H9 (cell line): ENCODE data around the gene LAMC1. TPM values are rescaled to one million over a fixed set of nuclear protein-coding genes. Genes with fewer than 3 reads are reported as not detected.

ENCODE experiments used
- DNase-seq: peaks from one replicate; pipeline ENCODE4 v3.0.0-alpha.2; 2017
- H2AFZ ChIP-seq: one replicate; pipeline ENCODE4 v1.6.1; 2013; ENCODE audit warnings: mild to moderate bottlenecking, low read length, control low read depth, moderate library complexity
- H2AK5ac ChIP-seq: 2 replicates; pipeline ENCODE4 v1.6.1; 2013; ENCODE audit warnings: low read length, control low read depth, mixed read lengths; ENCODE audit not compliant: insufficient read length
- H2BK120ac ChIP-seq: one replicate; pipeline ENCODE4 v1.6.1; 2013; ENCODE audit warnings: low read depth, mild to moderate bottlenecking, low read length, control low read depth, inconsistent platforms; ENCODE audit not compliant: poor library complexity, severe bottlenecking
- H2BK12ac ChIP-seq: 2 replicates; pipeline ENCODE4 v1.6.1; 2013; ENCODE audit warnings: low read length, control low read depth, mixed read lengths, low read depth; ENCODE audit not compliant: insufficient read length
- H2BK15ac ChIP-seq: 2 replicates; pipeline ENCODE4 v1.6.1; 2013; ENCODE audit warnings: low read depth, low read length, control low read depth
- H2BK20ac ChIP-seq: one replicate; pipeline ENCODE4 v1.6.1; 2013; ENCODE audit warnings: low read depth, mild to moderate bottlenecking, low read length, control low read depth, inconsistent platforms; ENCODE audit not compliant: poor library complexity, severe bottlenecking
- H2BK5ac ChIP-seq: 2 replicates; pipeline ENCODE4 v1.6.1; 2013; ENCODE audit warnings: low read length, control low read depth, mixed read lengths; ENCODE audit not compliant: insufficient read length
- H3K14ac ChIP-seq: 2 replicates; pipeline ENCODE4 v1.6.1; 2013; ENCODE audit warnings: low read length, control low read depth; ENCODE audit not compliant: insufficient read depth
- H3K18ac ChIP-seq: 2 replicates; pipeline ENCODE4 v1.6.1; 2013; ENCODE audit warnings: low read depth, mild to moderate bottlenecking, mixed read lengths, low read length, control low read depth; ENCODE audit not compliant: insufficient read length
- H3K23ac ChIP-seq: 2 replicates; pipeline ENCODE4 v1.6.1; 2013; ENCODE audit warnings: low read length, control low read depth, mixed read lengths, low read depth; ENCODE audit not compliant: insufficient read length
- H3K23me2 ChIP-seq: 2 replicates; pipeline ENCODE4 v1.6.1; 2013; ENCODE audit warnings: low read depth, mild to moderate bottlenecking, mixed read lengths, low read length, control low read depth; ENCODE audit not compliant: insufficient read length, poor library complexity, severe bottlenecking
- H3K27ac ChIP-seq: 2 replicates; pipeline ENCODE4 v1.5.1; 2013; ENCODE audit warnings: low read length, control low read depth, mixed read lengths, low read depth; ENCODE audit not compliant: insufficient read length
- H3K27me3 ChIP-seq: 2 replicates; pipeline ENCODE4 v1.6.1; 2013; ENCODE audit warnings: low read length, control low read depth, inconsistent platforms; ENCODE audit not compliant: insufficient read depth
- H3K4ac ChIP-seq: 2 replicates; pipeline ENCODE4 v1.6.1; 2013; ENCODE audit warnings: low read depth, mild to moderate bottlenecking, control low read depth, inconsistent platforms, low read length, moderate library complexity
- H3K4me1 ChIP-seq: 2 replicates; pipeline ENCODE4 v1.6.1; 2013; ENCODE audit warnings: low read length, control low read depth, inconsistent platforms; ENCODE audit not compliant: insufficient read depth
- H3K4me2 ChIP-seq: 2 replicates; pipeline ENCODE4 v1.6.1; 2013; ENCODE audit warnings: low read length, control low read depth, mixed read lengths; ENCODE audit not compliant: insufficient read length, insufficient read depth
- H3K56ac ChIP-seq: 2 replicates; pipeline ENCODE4 v1.6.1; 2013; ENCODE audit warnings: low read depth, mild to moderate bottlenecking, mixed read lengths, low read length, control low read depth; ENCODE audit not compliant: insufficient read length
- H3K79me1 ChIP-seq: 2 replicates; pipeline ENCODE4 v1.6.1; 2013; ENCODE audit warnings: low read depth, mild to moderate bottlenecking, moderate library complexity, low read length, control low read depth, inconsistent platforms; ENCODE audit not compliant: insufficient read depth, poor library complexity, severe bottlenecking
- H3K79me2 ChIP-seq: 2 replicates; pipeline ENCODE4 v1.6.1; 2013; ENCODE audit warnings: low read length, control low read depth, inconsistent platforms; ENCODE audit not compliant: insufficient read depth
- H3K9ac ChIP-seq: 2 replicates; pipeline ENCODE4 v1.6.1; 2013; ENCODE audit warnings: low read length, control low read depth, mixed read lengths; ENCODE audit not compliant: insufficient read length; ENCODE audit errors: extremely low read depth
- H3K9me3 ChIP-seq: one replicate; pipeline ENCODE4 v1.6.1; 2013; ENCODE audit warnings: low read depth, low read length, inconsistent platforms; ENCODE audit not compliant: control insufficient read depth
- H3T11ph ChIP-seq: one replicate; pipeline ENCODE4 v1.6.1; 2013; ENCODE audit warnings: mild to moderate bottlenecking, low read length, control low read depth, inconsistent platforms
- H4K20me1 ChIP-seq: one replicate; pipeline ENCODE4 v1.6.1; 2013; ENCODE audit not compliant: control insufficient read depth, insufficient read length, insufficient read depth
- H4K5ac ChIP-seq: 2 replicates; pipeline ENCODE4 v1.6.1; 2013; ENCODE audit warnings: low read depth, mild to moderate bottlenecking, mixed read lengths, low read length, control low read depth; ENCODE audit not compliant: insufficient read length
- H4K8ac ChIP-seq: replicated peaks from 2 replicates; pipeline ENCODE4 v1.6.1; 2013; ENCODE audit warnings: low read length, control low read depth, mixed read lengths, low read depth; ENCODE audit not compliant: insufficient read length
- H4K91ac ChIP-seq: 2 replicates; pipeline ENCODE4 v1.6.1; 2013; ENCODE audit warnings: low read depth, mild to moderate bottlenecking, moderate library complexity, mixed read lengths, low read length, control low read depth; ENCODE audit not compliant: insufficient read length
- H3K27ac Mint-ChIP-seq, 3 experiments: 2 replicates in 2 of 3; 3 replicates in 1 of 3; pipeline ENCODE4 v1.8.0; 2020 to 2021; ENCODE audit warnings: mixed read lengths in 3 of 3, mild to moderate bottlenecking in 1 of 3, moderate library complexity in 1 of 3
- H3K27me3 Mint-ChIP-seq: 2 replicates; pipeline ENCODE4 v1.8.0; 2021; ENCODE audit warnings: low read depth, mild to moderate bottlenecking, moderate library complexity, mixed read lengths
- H3K36me3 Mint-ChIP-seq, 3 experiments: 2 replicates in 2 of 3; 3 replicates in 1 of 3; pipeline ENCODE4 v1.8.0; 2020 to 2021; ENCODE audit warnings: low read depth in 3 of 3, mixed read lengths in 3 of 3; ENCODE audit not compliant: insufficient read depth in 1 of 3
- H3K4me1 Mint-ChIP-seq, 2 experiments: 2 replicates each; pipeline ENCODE4 v1.8.0; 2020; ENCODE audit warnings: mixed read lengths in 2 of 2
- H3K4me3 Mint-ChIP-seq, 2 experiments: 2 replicates in 1 of 2; 3 replicates in 1 of 2; pipeline ENCODE4 v1.8.0; 2020 to 2021; ENCODE audit warnings: mild to moderate bottlenecking in 2 of 2, mixed read lengths in 2 of 2, moderate library complexity in 1 of 2
- H3K9me3 Mint-ChIP-seq, 2 experiments: 2 replicates in 1 of 2; 3 replicates in 1 of 2; pipeline ENCODE4 v1.8.0; 2020; ENCODE audit warnings: mild to moderate bottlenecking in 2 of 2, mixed read lengths in 2 of 2, moderate library complexity in 1 of 2
- WGBS: extraction: QIAGEN DNeasy Blood & Tissue Kit; methylation state at CpG from one replicate; pipeline ENCODE4 v1.1.7; 2013; ENCODE audit warnings: missing lambda C conversion rate, low lambda C conversion rate, mixed read lengths; ENCODE audit not compliant: insufficient read length; ENCODE audit errors: extremely low coverage; 5-methylcytosine and 5-hydroxymethylcytosine counted together
- total RNA-seq: library from RNA; stranded (reverse); gene quantifications from 2 replicates; pipeline ENCODE4 v1.2.1, GENCODE V29; 2021
- TF ChIP-seq, protein P1 (sequence below): fragments of 200-600 bp; sonication (generic); conservative IDR thresholded peaks from 3 replicates; pipeline ENCODE4 v1.8.0; 2021; ENCODE audit warnings: antibody characterized with exemption, mild to moderate bottlenecking

LAMC1 gene
- total RNA-seq, 1 experiment from 2014 or later, result 96.2 TPM

DNA sequence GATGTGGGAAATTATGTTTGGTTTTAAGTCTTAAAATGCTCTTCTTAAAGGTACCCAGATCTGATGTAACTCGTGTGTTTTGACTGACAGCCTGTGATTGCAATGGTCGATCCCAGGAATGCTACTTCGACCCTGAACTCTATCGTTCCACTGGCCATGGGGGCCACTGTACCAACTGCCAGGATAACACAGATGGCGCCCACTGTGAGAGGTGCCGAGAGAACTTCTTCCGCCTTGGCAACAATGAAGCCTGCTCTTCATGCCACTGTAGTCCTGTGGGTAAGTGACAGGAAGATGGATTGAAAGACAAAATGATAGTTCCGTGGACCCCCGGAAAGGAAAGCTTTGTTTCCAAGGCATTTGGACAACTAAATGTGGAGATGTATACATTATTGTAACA is 91.2 kb downstream of the LAMC1 start:
- H3K4ac ChIP-seq, result no peak overlapping the region
- H2BK15ac ChIP-seq, result no peak overlapping the region
- H2BK120ac ChIP-seq, result no peak overlapping the region
- H4K91ac ChIP-seq, result no peak overlapping the region
- H3K27me3 ChIP-seq, result no peaks in the 10 kb centered on the region
- H3T11ph ChIP-seq, result no peak overlapping the region
- no CpG with 5 or more reads among the region's 9 CpGs for WGBS
- H2AK5ac ChIP-seq, result no peak overlapping the region
- no peak overlapping the region for H3K14ac ChIP-seq
- no peaks in the 10 kb centered on the region for H4K20me1 ChIP-seq
- H3K23me2 ChIP-seq, result no peaks in the 10 kb centered on the region
- no peak for DNase-seq
- Mint-ChIP-seq H3K27me3 (no peaks in the 10 kb centered on the region), H3K36me3 (peaks cover 19 to 47% (median 35%) of the 10 kb centered on the region in 3 experiments; a peak in 6 of 7 replicates), H3K9me3 (no peaks in the 10 kb centered on the region), H3K4me3 (no peak overlapping the region), H3K27ac (no peak overlapping the region; a peak in 1 of 7 replicates), H3K4me1 (peaks cover 11% of the 10 kb centered on the region in 2 experiments)
- H2AFZ ChIP-seq, result no peak overlapping the region
- H3K27ac ChIP-seq, result no peak overlapping the region
- no peak overlapping the region for H4K5ac ChIP-seq
- H3K18ac ChIP-seq, result no peak overlapping the region
- H3K56ac ChIP-seq, result no peak overlapping the region
- peaks cover 5% of the 10 kb centered on the region; the same call in 1 of the 2 replicates for H3K4me1 ChIP-seq
- no peak overlapping the region for H2BK12ac ChIP-seq
- TF ChIP-seq, protein P1, sequence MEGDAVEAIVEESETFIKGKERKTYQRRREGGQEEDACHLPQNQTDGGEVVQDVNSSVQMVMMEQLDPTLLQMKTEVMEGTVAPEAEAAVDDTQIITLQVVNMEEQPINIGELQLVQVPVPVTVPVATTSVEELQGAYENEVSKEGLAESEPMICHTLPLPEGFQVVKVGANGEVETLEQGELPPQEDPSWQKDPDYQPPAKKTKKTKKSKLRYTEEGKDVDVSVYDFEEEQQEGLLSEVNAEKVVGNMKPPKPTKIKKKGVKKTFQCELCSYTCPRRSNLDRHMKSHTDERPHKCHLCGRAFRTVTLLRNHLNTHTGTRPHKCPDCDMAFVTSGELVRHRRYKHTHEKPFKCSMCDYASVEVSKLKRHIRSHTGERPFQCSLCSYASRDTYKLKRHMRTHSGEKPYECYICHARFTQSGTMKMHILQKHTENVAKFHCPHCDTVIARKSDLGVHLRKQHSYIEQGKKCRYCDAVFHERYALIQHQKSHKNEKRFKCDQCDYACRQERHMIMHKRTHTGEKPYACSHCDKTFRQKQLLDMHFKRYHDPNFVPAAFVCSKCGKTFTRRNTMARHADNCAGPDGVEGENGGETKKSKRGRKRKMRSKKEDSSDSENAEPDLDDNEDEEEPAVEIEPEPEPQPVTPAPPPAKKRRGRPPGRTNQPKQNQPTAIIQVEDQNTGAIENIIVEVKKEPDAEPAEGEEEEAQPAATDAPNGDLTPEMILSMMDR, result no peak
- no peaks in the 10 kb centered on the region for H3K9me3 ChIP-seq
- H2BK5ac ChIP-seq, result no peak overlapping the region
- H4K8ac ChIP-seq, result no peak overlapping the region
- H3K4me2 ChIP-seq, result no peak overlapping the region
- no peaks in the 10 kb centered on the region for H3K79me1 ChIP-seq
- H3K23ac ChIP-seq, result no peak overlapping the region
- no peaks in the 10 kb centered on the region for H3K79me2 ChIP-seq
- H2BK20ac ChIP-seq, result no peak overlapping the region
- H3K9ac ChIP-seq, result no peak overlapping the region
